Lower leg skin (tissue), 3 donors: ENCODE measurements around the gene MRPS18B.

Experiments
- CTCF ChIP-seq, 3 donors: fragments of 450-650 bp; IDR thresholded peaks; one replicate each; pipeline ENCODE4 v1.5.1; 2016; ENCODE audit warnings: antibody characterized with exemption in 3 of 3, mild to moderate bottlenecking in 3 of 3, moderate library complexity in 2 of 3
- POLR2A ChIP-seq, 2 donors: fragments of 450-650 bp; IDR thresholded peaks; one replicate each; pipeline ENCODE4 v1.6.1; 2016 to 2017; ENCODE audit warnings: antibody characterized with exemption in 2 of 2, mild to moderate bottlenecking in 1 of 2, moderate library complexity in 1 of 2

- TF ChIP-seq CTCF (IDR thresholded peaks at IDR 0.05) (peak in 1 of 3 donors; percentile 39), POLR2A (IDR thresholded peaks at IDR 0.05) (no peak)
Measured at GRCh38 chr6:30672445-30673253, 55.0 kb downstream of the MRPS18B start, which contains the start of gene DHX16.
